Fibroblast of the aortic adventitia (primary cell): ENCODE measurements around the gene ZNF865. TPM values are rescaled to one million over a fixed set of nuclear protein-coding genes. Genes with fewer than 3 reads are reported as not detected.

Experiments used
- DNase-seq: peaks from one replicate; pipeline ENCODE4 v3.0.0-alpha.2; 2010; ENCODE audit warnings: low read depth
- H3K4me3 ChIP-seq: 2 replicates; pipeline ENCODE4 v1.5.1; 2011; ENCODE audit warnings: low read depth, mild to moderate bottlenecking, control low read depth, low read length, moderate library complexity
- total RNA-seq: library from RNA; depleted of rRNA; stranded (reverse); fragments of >200 nt; gene quantifications from 2 replicates; pipeline ENCODE4 v1.2.3, GENCODE V29; 2012; ENCODE audit warnings: low replicate concordance
- TF ChIP-seq, protein P1 (sequence below): IDR thresholded peaks from 2 replicates; pipeline ENCODE4 v1.5.1; 2011; ENCODE audit warnings: mild to moderate bottlenecking, low read length, control low read depth, inconsistent platforms; ENCODE audit not compliant: insufficient read depth

The ZNF865 gene
- total RNA-seq, 1 donor, result 1.5 TPM

DNA sequence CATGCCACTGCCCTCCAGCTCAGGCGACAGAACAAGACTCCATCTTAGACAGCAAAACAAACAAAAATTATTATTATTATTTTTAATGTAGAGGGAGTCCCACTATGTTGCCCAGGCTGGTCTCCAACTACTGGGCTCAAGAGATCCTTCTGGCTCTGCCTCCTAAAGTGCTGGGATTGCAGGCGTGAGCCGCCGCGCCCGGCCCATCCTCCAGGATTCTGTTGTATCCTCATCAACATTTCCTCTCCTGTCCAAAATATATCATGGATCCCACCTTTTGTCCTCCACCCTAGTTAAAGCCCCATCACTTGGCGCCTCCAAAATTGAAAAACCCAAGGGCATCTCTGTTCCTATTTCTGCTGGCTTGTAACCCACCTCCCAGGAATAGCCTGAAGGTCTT, 17.7 kb downstream of the ZNF865 start:
- DNase-seq, result no peak
- TF ChIP-seq, protein P1, sequence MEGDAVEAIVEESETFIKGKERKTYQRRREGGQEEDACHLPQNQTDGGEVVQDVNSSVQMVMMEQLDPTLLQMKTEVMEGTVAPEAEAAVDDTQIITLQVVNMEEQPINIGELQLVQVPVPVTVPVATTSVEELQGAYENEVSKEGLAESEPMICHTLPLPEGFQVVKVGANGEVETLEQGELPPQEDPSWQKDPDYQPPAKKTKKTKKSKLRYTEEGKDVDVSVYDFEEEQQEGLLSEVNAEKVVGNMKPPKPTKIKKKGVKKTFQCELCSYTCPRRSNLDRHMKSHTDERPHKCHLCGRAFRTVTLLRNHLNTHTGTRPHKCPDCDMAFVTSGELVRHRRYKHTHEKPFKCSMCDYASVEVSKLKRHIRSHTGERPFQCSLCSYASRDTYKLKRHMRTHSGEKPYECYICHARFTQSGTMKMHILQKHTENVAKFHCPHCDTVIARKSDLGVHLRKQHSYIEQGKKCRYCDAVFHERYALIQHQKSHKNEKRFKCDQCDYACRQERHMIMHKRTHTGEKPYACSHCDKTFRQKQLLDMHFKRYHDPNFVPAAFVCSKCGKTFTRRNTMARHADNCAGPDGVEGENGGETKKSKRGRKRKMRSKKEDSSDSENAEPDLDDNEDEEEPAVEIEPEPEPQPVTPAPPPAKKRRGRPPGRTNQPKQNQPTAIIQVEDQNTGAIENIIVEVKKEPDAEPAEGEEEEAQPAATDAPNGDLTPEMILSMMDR, result no peak
- no peak overlapping the region for H3K4me3 ChIP-seq

DNA sequence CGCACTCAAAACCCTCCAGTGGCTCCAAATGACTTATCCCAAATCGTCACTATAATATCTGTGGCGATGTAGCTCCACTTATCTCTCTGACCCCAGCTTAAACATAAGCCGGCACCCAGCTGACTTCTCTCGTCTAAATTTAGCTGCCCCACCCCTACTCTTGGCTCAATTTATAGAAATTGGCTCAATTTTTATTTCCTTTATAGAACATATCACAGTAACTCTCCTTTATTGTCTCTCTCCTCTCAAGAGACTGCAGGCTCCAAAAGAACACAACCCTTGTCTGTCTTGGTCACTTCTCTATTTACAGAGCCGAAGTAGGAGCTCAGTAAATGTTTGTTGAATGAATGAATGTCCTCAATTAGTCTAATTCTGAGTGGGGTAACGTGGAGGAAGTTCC, 18.1 kb downstream of the ZNF865 start:
- peak overlapping the region; percentile 44 for H3K4me3 ChIP-seq
- TF ChIP-seq, protein P1, result no peak

DNA sequence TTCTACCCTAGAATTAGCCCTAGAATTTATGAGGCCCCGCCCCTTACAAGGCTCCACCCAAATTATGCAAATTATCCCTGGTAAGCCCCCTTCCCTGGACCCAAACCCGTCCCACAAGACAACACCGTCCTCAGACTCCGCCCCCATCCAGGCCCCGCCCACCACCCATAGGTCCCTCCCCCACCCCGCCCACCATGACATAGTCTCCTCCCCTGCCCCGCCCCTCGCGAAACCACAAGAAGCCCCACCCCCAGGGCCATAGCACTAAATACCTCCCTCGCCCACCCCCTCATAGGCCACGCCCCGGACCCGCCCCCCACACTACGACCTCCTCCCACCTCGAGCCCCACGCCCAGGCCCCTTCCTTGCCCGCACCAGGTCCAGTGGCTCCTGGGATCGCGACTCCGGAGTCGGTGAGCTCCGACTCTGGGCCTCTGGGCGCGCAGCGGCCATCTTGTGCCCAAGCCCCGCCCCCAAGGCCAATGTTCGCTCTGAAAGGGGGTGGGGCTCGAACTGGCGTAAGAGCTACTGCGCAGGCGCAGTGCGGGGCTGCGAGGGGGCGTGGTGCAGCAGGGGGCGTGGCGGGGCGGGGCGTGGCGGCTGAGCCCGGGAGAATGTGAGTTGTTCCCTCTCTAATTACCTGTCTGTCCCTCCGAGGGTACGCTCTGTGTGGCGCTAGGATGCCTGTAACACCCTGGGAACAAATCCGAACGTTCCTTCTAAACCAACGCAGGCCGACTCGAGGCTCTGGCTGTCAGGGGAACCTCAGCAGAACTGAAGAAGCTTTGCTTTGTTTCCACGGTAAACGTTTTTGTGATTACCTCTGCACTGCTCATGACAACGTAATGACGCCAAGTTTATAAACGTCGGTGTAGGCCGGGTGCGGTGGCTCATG, 18.9 kb downstream of the ZNF865 start, which contains the start of gene ZNF784:
Gene ZNF784, minus strand, starts transcription at position 458 of the 895 bp plus-strand sequence. Its CDS starts 5 bp downstream, at position 453.
- DNase-seq, result peak; percentile 94
- peak within 1 kb of the TSS; percentile 76 for H3K4me3 ChIP-seq
- TF ChIP-seq, protein P1, result no peak

More for the DNA sequence above, 18.1 kb downstream of the ZNF865 start:
- no peak for DNase-seq

DNA sequence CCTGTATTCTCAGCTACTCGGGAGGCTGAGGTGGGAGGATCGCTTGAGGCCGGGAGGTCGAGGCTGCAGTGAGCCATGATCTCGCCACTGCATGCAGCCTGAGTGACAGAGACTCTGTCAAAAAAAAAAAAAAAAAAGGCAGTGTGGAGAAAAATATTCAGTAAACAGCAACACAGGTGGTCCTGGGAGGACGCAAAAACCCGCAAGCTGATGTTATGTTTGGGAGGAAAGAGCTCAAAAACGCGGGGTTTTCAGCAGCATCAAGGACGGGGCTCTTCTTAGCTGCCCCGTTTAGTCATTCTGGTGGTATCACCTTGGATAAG, 19.5 kb downstream of the ZNF865 start:
- TF ChIP-seq, protein P1, result no peak
- DNase-seq, result no peak

DNA sequence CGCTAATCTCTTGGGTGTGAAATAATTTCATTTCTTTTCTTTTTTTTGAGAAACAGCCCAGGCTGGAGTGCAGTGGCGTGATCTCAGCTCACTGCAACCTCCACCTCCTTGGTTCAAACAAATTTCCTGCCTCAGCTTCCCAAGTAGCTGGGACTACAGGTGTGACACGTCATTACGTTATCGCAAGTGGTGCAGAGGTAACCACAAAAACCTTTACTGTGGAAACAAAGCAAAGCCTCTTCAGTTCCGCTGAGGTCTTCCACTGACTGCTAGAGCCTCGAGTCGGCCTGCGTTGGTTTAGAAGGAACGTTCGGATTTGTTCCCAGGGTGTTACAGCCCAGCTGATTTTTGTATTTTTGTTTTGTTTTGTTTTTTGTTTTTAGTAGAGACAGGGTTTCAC, 20.9 kb downstream of the ZNF865 start:
- DNase-seq, result no peak
- TF ChIP-seq, protein P1, result no peak
- no peak overlapping the region for H3K4me3 ChIP-seq

More for the DNA sequence above, 19.5 kb downstream of the ZNF865 start:
- peak overlapping the region; percentile 71 for H3K4me3 ChIP-seq

DNA sequence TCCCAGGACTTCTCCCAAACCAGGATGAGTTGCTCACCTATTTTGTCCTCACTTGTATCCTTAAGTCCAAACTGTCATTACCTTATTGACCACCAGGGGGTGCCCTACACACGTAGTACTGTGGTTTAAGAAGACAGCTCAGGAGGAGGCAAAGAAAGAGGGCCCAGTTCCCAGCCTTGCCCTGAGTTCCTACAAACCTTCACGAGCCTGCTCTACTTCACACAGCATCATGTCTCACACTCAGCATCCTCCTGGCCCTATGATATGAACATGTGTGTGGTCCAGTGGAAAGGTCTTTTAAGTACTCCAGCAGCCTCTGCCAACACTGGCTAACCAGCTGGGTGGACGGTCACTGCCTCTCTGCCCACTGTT, 27.0 kb downstream of the ZNF865 start:
- peak; percentile 98 for DNase-seq
- TF ChIP-seq, protein P1, result peak; percentile 80
- H3K4me3 ChIP-seq, result no peak overlapping the region
